ENCODE results near the gene AGA. TPM values are rescaled to one million over a fixed set of nuclear protein-coding genes. Genes with fewer than 3 reads are reported as not detected.

AGA gene
- polyA plus RNA-seq, 3 donors = 3.3 to 16.3 (median 8.9) TPM

GRCh38 chr4:177450426-177451107, 8.3 kb upstream of the AGA start:
- WGBS, 3 donors = 82 to 90% (median 84%) methylated on average over 4 of the region's 4 CpGs
- H3K27ac ChIP-seq (ENCODE audit: low read depth, low read length) = no peak overlapping the region

- 53 to 84% (median 77%) methylated on average over 1 of the region's 1 CpG for WGBS, 3 donors
- no peak overlapping the region for H3K27ac ChIP-seq (ENCODE audit: low read depth, low read length)
Observed at GRCh38 chr4:177448850-177449249, 6.6 kb upstream of the AGA start.

DNA sequence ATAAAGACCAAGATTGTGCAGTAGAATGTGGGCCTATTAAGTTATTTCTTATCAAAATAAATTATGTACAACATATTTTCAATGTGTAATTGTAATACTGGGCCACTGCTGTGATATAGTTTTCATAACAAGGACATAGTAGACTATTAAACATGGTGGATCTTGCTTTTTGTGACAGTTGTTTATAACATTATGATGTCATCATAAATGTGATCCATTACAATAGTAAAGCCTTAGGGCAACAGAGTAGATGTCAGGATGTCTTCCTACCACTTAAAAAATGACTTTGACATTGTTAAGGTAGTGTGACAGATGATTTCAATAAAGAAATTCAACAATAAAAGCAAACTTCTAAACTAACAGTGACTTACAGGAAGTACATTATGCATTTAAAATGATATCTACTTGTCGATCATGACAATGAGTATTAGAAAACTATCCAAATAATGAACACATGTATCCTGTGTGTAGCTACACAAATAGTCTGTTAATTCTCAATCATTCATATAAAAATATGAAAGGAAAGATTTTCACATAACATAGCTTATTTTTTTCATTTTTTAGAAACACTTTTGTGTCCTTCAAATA, 5.3 kb upstream of the AGA start:
- 67 to 74% (median 67%) methylated on average over 1 of the region's 1 CpG for WGBS, 3 donors
- no peak overlapping the region for H3K27ac ChIP-seq (ENCODE audit: low read depth, low read length)

GRCh38 chr4:177446586-177446985, 4.3 kb upstream of the AGA start:
- H3K27ac ChIP-seq (ENCODE audit: low read depth, low read length) = no peak overlapping the region
- WGBS, 3 donors = 85 to 87% (median 87%) methylated on average over 2 of the region's 2 CpGs

DNA sequence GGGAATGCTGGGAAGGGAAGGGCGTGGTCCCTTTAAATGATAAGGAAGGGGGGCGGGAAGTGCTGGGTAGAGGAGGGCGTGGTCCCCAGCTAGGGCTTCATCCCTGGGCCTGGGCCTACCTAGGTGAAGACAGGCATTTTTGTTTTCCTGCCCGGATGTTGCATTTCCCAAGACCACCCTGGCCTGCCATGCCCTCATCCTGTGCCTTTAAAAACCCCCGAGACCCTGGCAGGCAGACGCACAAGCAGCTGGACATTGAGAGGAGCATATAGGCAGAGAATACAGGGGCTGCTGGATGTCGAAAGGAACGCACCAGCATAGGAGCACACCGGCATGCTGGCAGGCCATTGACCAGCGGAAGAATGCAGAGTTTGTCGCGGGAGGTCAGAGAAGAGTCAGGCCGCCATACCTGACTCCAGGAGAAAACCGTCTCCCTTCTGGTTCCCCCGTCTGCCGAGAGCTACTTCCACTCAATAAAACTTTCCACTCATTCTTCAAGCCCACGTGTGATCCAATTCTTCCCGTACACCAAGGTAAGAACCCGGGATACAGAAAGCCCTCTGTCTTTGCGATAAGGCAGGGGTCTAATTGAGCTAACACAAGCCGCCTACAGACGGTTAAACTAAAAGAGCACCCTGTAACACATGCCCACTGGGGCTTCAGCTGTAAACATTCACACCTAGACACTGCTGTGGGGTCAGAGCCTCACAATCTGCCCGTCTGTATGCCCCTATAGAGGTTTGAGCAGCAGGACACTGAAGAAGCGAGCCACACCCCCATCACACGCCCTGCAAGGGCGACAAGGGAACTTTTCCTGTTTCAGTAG, 2.9 kb upstream of the AGA start:
- 78 to 92% (median 92%) methylated on average over 26 of the region's 26 CpGs for WGBS, 3 donors
- H3K27ac ChIP-seq (ENCODE audit: low read depth, low read length) = no peak overlapping the region

DNA sequence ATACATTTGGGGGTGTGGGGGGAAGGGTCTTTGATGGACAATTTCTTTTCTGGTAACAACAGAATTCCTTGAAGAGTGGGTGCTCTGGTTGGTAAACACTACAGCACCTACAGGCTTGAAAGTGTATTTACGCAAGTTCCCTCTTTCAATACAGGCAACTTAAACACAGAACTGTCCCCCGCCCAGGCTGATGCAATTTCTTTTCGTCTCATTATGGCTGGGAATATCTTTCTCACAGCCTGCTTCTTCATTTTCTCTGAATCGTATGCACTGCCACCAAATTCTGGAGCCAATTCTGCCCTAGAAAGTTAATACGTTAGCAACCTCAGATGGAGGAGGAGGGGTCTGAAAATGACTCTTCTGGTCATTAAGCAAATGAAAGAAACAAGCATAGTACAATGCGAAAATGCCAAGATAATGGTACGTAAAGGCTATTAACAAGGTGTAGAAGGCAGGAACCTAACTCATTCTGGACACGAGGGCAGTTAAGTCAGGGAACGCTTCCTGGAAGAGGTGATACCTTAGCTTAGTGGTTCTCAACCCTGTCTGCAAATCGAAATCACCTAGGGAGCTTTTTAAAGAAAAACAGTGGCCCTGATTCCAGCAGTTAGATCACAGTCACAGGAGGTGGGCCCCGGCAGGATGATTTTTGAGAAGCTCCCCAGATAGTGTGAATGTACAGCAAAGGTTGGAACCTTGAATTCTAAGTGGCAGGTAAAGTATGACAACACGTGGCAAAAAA, 1.0 kb downstream of the AGA start:
- WGBS, 3 donors = 40 to 44% (median 43%) methylated on average over 12 of the region's 12 CpGs
- no peak overlapping the region for H3K27ac ChIP-seq (ENCODE audit: low read depth, low read length)

- H3K27ac ChIP-seq (ENCODE audit: low read depth, low read length) = no peak overlapping the region
- 90 to 93% (median 91%) methylated on average over 7 of the region's 7 CpGs for WGBS, 3 donors
Observed at GRCh38 chr4:177436456-177436855, 5.8 kb downstream of the AGA start.

- WGBS, 3 donors = 92 to 96% (median 95%) methylated on average over 8 of the region's 8 CpGs
- no peak overlapping the region for H3K27ac ChIP-seq (ENCODE audit: low read depth, low read length)
Observed at GRCh38 chr4:177434667-177435066, 7.6 kb downstream of the AGA start.

DNA sequence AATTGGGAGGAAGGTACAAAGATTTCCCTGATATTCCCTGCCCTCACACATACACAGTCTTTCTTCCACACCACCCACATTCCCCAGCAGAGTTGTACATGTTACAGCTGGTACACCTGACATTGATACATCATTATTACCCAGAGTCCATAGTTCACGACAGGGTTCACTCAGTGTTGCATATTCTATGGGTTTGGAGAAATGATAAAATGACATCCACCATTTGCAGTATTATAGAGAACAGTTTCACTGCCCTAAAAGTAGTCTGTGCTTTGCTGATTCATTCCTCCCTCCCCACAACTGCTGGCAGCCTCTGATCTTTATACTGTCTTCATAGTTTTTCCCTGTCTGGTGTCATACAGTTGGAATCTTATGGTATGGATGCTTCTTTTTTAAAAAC, 15.0 kb downstream of the AGA start:
- 30 to 53% (median 46%) methylated on average over 1 of the region's 1 CpG for WGBS, 3 donors
- H3K27ac ChIP-seq (ENCODE audit: low read depth, low read length) = no peak overlapping the region

GRCh38 chr4:177419434-177419833, 22.8 kb downstream of the AGA start:
- WGBS, 3 donors = 68 to 82% (median 78%) methylated on average over 3 of the region's 3 CpGs

GRCh38 chr4:177413656-177414055, 28.6 kb downstream of the AGA start:
- H3K27ac ChIP-seq (ENCODE audit: low read depth, low read length) = no peak overlapping the region

More at GRCh38 chr4:177419434-177419833, 22.8 kb downstream of the AGA start:
- no peak overlapping the region for H3K27ac ChIP-seq (ENCODE audit: low read depth, low read length)

DNA sequence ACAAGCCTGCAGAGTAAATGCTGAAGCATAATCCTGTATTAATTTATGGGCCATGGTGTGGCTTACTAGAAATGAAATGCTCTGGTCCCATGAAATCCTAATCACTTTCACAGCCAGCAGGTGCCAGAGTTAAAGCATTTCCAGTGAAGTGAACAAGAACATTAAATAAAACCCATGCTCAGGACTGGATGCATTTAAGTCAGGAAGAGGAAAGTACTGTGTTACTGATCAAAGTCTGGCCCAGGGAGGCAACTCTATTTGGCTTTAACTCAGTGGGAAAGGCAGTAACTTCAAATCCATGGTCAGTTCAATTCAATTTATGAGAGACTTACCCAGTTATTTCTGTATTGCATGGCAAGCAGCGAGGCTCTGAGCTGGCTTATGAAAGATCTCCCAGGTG, 29.2 kb downstream of the AGA start:
- WGBS, 3 donors = 42 to 93% (median 90%) methylated on average over 1 of the region's 1 CpG
- H3K27ac ChIP-seq (ENCODE audit: low read depth, low read length) = no peak overlapping the region

DNA sequence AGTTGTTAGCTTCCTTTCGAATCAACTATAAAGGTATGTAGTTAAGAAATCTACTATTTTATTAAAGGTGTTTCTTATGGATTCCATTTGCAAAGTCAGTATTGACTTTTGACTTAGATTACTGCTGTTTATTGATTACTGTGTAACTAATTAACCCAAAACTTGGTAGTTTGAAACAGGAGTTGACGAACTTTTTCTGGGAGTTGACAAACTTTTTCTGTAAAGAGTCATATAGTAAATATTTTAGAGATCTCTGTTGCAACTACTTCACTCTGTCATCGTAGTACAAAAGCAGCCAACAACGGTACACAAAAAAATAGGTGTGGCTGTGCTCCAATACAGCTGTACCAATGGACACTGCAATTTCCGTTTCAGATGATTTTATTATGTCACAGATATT, 30.2 kb downstream of the AGA start:
- H3K27ac ChIP-seq (ENCODE audit: low read depth, low read length) = no peak overlapping the region
- WGBS, 3 donors = 27 to 69% (median 64%) methylated on average over 5 of the region's 5 CpGs

- no peak overlapping the region for H3K27ac ChIP-seq (ENCODE audit: low read depth, low read length)
Observed at GRCh38 chr4:177410566-177410965, 31.7 kb downstream of the AGA start.

GRCh38 chr4:177408023-177408422, 34.2 kb downstream of the AGA start:
- H3K27ac ChIP-seq (ENCODE audit: low read depth, low read length) = no peak overlapping the region
- 93 to 96% (median 95%) methylated on average over 23 to 25 of the region's 25 CpGs for WGBS, 3 donors

GRCh38 chr4:177405508-177405907, 36.7 kb downstream of the AGA start:
- H3K27ac ChIP-seq (ENCODE audit: low read depth, low read length) = no peak overlapping the region
- WGBS, 3 donors = 36 to 67% (median 59%) methylated on average over 2 of the region's 2 CpGs

DNA sequence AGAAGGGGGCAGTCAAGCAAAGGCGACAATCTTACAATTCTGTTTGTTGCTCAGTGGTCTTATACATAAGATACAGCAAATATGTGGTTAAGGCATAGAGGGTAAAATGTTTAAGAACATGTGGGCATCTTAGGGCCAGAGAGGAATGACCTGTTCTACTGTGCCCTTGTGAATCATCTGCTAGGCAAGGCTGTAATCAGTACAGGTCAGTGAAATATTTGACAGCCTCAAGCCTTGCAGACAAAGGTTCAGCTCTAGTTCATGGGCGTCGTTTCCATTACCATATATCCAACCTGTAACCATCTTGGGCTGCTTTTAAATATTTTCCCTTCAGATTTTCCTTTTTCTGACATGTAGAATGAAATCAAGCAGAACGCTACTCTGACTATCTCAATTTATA, 37.3 kb downstream of the AGA start:
- no peak overlapping the region for H3K27ac ChIP-seq (ENCODE audit: low read depth, low read length)
- 70 to 81% (median 81%) methylated on average over 4 of the region's 4 CpGs for WGBS, 3 donors

DNA sequence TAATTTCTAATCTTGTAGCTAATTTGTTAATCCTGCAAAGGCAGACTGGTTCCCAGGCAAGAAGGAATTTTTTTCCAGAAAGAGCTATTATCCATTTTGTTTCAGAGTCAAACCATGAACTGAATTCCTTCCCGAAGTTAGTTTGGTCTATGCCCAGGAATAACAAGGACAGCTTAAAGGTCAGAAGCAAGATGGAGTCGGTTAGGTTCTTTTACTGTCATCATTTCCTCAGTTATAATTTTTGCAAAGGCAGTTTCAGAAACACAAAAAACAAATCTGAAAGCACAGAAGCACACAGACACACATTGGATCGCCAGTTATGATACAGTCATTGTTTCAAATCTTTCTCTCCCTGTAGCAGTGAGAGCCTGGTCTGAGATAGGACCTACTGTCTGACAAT, 37.9 kb downstream of the AGA start:
- no peak overlapping the region for H3K27ac ChIP-seq (ENCODE audit: low read depth, low read length)
- 79 to 81% (median 79%) methylated on average over 3 of the region's 3 CpGs for WGBS, 3 donors

GRCh38 chr4:177403746-177404145, 38.5 kb downstream of the AGA start:
- 36 to 63% (median 59%) methylated on average over 6 of the region's 6 CpGs for WGBS, 3 donors
- H3K27ac ChIP-seq (ENCODE audit: low read depth, low read length) = no peak overlapping the region
